SK-N-SH (cell line): ENCODE measurements around the gene DCAF8.

ENCODE experiments used
- CTCF ChIP-seq: fragments of 200-600 bp; sonication (generic); IDR thresholded peaks from 2 replicates; pipeline ENCODE4 v1.6.1; 2017; ENCODE audit warnings: antibody characterized with exemption, mild to moderate bottlenecking, moderate library complexity
- ELF1 ChIP-seq: IDR thresholded peaks from 2 replicates; pipeline ENCODE4 v1.4.0; 2012
- POLR2AphosphoS5 ChIP-seq: IDR thresholded peaks from 2 replicates; pipeline ENCODE4 v1.6.1; 2012; ENCODE audit warnings: low read depth, low read length
- SMC3 ChIP-seq: IDR thresholded peaks from 2 replicates; pipeline ENCODE4 v1.6.1; 2012; ENCODE audit warnings: low read depth, low read length, improper control_type of control experiment
- USF2 ChIP-seq: fragments of 150-350 bp; IDR thresholded peaks from 2 replicates; pipeline ENCODE4 v1.6.1; 2017; ENCODE audit warnings: antibody characterized with exemption, low read length, low read depth, borderline replicate concordance

- no peak for TF ChIP-seq CTCF
- TF ChIP-seq SMC3, result no peak
- TF ChIP-seq POLR2AphosphoS5, result no peak
- TF ChIP-seq ELF1, result no peak
- no peak for TF ChIP-seq USF2
Observed at GRCh38 chr1:160171980-160172379, 90.4 kb downstream of the DCAF8 start.
